SK-N-SH (cell line): ENCODE results near the gene NKAIN4.

Experiments
- EZH2phosphoT487 ChIP-seq: fragments of 200-600 bp; sonication (generic); IDR thresholded peaks from 2 replicates; pipeline ENCODE4 v1.6.1; 2017; ENCODE audit warnings: low read depth, mixed run types, mild to moderate bottlenecking, antibody characterized with exemption, moderate library complexity, borderline replicate concordance
- JUND ChIP-seq: IDR thresholded peaks from 2 replicates; pipeline ENCODE4 v1.4.0; 2012
- TCF12 ChIP-seq: IDR thresholded peaks from 2 replicates; pipeline ENCODE4 v1.4.0; 2012
- TF ChIP-seq, protein P1 (sequence below): fragments of 200-600 bp; sonication (generic); IDR thresholded peaks from 2 replicates; pipeline ENCODE4 v1.6.1; 2017; ENCODE audit warnings: antibody characterized with exemption, mild to moderate bottlenecking, moderate library complexity
- TF ChIP-seq, protein P2 (sequence below): IDR thresholded peaks from 2 replicates; pipeline ENCODE4 v1.6.1; 2012; ENCODE audit warnings: mild to moderate bottlenecking, low read depth, low read length, moderate library complexity

DNA sequence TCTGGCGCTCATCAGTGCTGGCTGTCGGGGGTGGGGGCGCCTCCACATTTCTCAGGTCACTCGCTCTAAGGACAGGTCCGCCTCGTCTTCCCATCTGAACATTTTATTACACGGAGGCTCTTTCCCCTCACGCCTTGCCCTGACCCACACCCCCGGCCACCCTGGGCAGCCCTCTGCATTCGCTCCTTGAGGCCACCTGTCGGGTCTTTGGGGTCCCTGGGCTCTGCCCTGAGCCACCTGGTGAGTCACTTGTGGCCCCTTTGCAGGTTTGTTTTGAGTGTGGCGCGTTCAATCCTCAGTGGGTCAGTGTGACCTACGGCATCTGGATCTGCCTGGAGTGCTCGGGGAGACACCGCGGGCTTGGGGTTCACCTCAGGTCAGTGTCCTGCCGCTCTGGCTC lies 21.6 kb upstream of the NKAIN4 start:
- TF ChIP-seq, protein P1, sequence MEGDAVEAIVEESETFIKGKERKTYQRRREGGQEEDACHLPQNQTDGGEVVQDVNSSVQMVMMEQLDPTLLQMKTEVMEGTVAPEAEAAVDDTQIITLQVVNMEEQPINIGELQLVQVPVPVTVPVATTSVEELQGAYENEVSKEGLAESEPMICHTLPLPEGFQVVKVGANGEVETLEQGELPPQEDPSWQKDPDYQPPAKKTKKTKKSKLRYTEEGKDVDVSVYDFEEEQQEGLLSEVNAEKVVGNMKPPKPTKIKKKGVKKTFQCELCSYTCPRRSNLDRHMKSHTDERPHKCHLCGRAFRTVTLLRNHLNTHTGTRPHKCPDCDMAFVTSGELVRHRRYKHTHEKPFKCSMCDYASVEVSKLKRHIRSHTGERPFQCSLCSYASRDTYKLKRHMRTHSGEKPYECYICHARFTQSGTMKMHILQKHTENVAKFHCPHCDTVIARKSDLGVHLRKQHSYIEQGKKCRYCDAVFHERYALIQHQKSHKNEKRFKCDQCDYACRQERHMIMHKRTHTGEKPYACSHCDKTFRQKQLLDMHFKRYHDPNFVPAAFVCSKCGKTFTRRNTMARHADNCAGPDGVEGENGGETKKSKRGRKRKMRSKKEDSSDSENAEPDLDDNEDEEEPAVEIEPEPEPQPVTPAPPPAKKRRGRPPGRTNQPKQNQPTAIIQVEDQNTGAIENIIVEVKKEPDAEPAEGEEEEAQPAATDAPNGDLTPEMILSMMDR, result no peak
- TF ChIP-seq EZH2phosphoT487 (no peak), JUND (no peak), TCF12 (no peak)
- TF ChIP-seq, protein P2, sequence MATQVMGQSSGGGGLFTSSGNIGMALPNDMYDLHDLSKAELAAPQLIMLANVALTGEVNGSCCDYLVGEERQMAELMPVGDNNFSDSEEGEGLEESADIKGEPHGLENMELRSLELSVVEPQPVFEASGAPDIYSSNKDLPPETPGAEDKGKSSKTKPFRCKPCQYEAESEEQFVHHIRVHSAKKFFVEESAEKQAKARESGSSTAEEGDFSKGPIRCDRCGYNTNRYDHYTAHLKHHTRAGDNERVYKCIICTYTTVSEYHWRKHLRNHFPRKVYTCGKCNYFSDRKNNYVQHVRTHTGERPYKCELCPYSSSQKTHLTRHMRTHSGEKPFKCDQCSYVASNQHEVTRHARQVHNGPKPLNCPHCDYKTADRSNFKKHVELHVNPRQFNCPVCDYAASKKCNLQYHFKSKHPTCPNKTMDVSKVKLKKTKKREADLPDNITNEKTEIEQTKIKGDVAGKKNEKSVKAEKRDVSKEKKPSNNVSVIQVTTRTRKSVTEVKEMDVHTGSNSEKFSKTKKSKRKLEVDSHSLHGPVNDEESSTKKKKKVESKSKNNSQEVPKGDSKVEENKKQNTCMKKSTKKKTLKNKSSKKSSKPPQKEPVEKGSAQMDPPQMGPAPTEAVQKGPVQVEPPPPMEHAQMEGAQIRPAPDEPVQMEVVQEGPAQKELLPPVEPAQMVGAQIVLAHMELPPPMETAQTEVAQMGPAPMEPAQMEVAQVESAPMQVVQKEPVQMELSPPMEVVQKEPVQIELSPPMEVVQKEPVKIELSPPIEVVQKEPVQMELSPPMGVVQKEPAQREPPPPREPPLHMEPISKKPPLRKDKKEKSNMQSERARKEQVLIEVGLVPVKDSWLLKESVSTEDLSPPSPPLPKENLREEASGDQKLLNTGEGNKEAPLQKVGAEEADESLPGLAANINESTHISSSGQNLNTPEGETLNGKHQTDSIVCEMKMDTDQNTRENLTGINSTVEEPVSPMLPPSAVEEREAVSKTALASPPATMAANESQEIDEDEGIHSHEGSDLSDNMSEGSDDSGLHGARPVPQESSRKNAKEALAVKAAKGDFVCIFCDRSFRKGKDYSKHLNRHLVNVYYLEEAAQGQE, result no peak
